Chondrocyte (in vitro differentiated cells): ENCODE results near the gene MTURN. TPM values are rescaled to one million over a fixed set of nuclear protein-coding genes. Genes with fewer than 3 reads are reported as not detected.

Experiments
- DNase-seq: peaks from one replicate; pipeline ENCODE4 v3.0.0; 2021; ENCODE audit warnings: mixed read lengths, low spot score
- H3K27ac Mint-ChIP-seq: one replicate; pipeline ENCODE4 v1.8.0; 2021; ENCODE audit warnings: mild to moderate bottlenecking, moderate library complexity, mixed read lengths; ENCODE audit not compliant: unreplicated experiment
- H3K27me3 Mint-ChIP-seq: 2 replicates; pipeline ENCODE4 v1.8.0; 2021; ENCODE audit warnings: low read depth, mixed read lengths
- H3K36me3 Mint-ChIP-seq: 2 replicates; pipeline ENCODE4 v1.8.0; 2021; ENCODE audit warnings: low read depth, mixed read lengths
- H3K4me1 Mint-ChIP-seq: 2 replicates; pipeline ENCODE4 v1.8.0; 2021; ENCODE audit warnings: low read depth, mild to moderate bottlenecking, mixed read lengths
- H3K4me3 Mint-ChIP-seq: one replicate; pipeline ENCODE4 v1.8.0; 2021; ENCODE audit warnings: mild to moderate bottlenecking, moderate library complexity, mixed read lengths; ENCODE audit not compliant: unreplicated experiment
- H3K9me3 Mint-ChIP-seq: 2 replicates; pipeline ENCODE4 v1.8.0; 2021; ENCODE audit warnings: low read depth, mixed read lengths
- total RNA-seq: library from RNA; stranded (reverse); gene quantifications from 3 replicates; pipeline ENCODE4 v1.2.1, GENCODE V29; 2021
- TF ChIP-seq, protein P1 (sequence below): fragments of 200-600 bp; sonication (generic); IDR thresholded peaks from 2 replicates; pipeline ENCODE4 v1.5.0; 2021; ENCODE audit warnings: antibody characterized with exemption, mild to moderate bottlenecking, moderate library complexity

Gene MTURN
- total RNA-seq, 1 donor from 2014 or later = 15.7 TPM

DNA sequence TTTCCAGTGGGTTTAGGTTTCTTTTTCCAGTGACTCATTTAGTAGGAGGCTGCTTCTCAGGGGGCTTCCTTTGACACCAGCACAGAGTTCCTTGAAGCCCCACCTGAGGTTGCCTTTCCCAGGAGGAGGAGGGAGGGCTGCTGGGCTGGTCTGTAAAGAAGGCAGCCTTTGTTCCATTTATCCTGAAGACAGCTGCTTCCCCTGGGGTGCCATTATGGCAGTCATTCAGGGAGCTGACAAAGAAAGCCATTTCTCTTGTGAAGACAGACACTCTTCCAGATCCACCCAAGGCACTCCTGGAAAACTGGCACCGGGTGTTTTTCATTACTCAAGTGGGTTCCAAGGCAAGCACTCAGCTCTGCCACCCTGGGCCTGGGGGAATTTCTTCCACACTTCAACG lies 54.0 kb downstream of the MTURN start:
- TF ChIP-seq, protein P1, sequence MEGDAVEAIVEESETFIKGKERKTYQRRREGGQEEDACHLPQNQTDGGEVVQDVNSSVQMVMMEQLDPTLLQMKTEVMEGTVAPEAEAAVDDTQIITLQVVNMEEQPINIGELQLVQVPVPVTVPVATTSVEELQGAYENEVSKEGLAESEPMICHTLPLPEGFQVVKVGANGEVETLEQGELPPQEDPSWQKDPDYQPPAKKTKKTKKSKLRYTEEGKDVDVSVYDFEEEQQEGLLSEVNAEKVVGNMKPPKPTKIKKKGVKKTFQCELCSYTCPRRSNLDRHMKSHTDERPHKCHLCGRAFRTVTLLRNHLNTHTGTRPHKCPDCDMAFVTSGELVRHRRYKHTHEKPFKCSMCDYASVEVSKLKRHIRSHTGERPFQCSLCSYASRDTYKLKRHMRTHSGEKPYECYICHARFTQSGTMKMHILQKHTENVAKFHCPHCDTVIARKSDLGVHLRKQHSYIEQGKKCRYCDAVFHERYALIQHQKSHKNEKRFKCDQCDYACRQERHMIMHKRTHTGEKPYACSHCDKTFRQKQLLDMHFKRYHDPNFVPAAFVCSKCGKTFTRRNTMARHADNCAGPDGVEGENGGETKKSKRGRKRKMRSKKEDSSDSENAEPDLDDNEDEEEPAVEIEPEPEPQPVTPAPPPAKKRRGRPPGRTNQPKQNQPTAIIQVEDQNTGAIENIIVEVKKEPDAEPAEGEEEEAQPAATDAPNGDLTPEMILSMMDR = no peak
- H3K27ac Mint-ChIP-seq = no peak overlapping the region
- no peak for DNase-seq
- H3K36me3 Mint-ChIP-seq = peaks cover 2% of the 10 kb centered on the region
- H3K4me3 Mint-ChIP-seq = no peak overlapping the region
- no peaks in the 10 kb centered on the region for H3K27me3 Mint-ChIP-seq
- H3K4me1 Mint-ChIP-seq = peaks cover 4% of the 10 kb centered on the region
- H3K9me3 Mint-ChIP-seq = no peaks in the 10 kb centered on the region

DNA sequence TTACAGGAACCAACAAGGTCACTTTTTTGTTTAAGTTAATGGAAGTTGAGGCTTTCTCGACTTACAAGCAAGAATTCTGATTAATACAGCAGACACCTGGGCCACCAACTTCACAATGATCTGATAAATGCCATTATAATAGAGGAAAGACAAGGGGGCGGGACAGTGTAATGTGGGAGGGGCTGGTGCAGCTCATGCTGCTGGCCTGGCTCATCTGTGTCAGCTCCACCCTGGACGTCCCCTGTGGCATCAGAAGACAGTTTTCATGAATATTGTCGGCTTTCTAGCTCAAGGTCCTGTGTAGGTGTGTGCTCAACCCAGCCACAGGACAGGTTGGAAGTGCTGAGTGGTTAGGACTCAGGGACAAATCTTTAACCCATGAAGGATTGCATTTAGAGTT lies 57.0 kb downstream of the MTURN start:
- Mint-ChIP-seq H3K4me3 (no peak overlapping the region), H3K27me3 (no peaks in the 10 kb centered on the region), H3K36me3 (peaks cover 12% of the 10 kb centered on the region), H3K27ac (no peak overlapping the region), H3K4me1 (no peaks in the 10 kb centered on the region), H3K9me3 (peaks cover 18% of the 10 kb centered on the region)
- TF ChIP-seq, protein P1 = no peak
- DNase-seq = no peak

DNA sequence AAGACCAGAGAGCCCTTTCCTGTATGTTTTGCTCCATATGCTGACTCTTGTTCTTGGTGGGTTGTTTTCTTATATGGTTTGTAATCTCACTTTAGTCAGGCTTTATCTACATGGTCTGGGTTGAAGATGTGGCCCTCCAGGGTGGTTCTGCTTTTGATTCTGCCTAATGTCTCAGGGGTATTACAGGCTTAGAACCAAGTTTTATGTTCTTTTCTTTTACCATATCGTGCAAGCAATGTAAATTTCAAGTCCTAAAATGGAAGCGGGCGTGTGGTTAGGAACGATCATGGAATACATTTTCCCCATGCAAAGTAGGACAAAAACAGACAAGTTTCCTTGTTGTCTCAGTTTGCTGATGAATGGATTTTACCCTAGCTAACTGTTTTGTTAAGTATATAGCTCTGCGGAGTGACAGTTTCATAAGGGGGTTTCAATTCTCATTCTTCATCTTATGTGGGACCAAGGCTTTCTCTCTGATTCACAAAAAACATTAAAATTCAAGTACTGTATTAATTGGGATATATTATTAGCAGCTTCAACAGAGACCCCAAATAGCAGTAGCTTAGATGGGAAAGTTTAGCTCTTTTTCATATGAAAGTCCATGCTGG lies 58.7 kb downstream of the MTURN start:
- DNase-seq = no peak
- no peak overlapping the region for H3K4me3 Mint-ChIP-seq
- no peaks in the 10 kb centered on the region for H3K27me3 Mint-ChIP-seq
- no peaks in the 10 kb centered on the region for H3K4me1 Mint-ChIP-seq
- H3K9me3 Mint-ChIP-seq = peaks cover 23% of the 10 kb centered on the region
- H3K27ac Mint-ChIP-seq = no peak overlapping the region
- peaks cover 14% of the 10 kb centered on the region for H3K36me3 Mint-ChIP-seq
- TF ChIP-seq, protein P1 = no peak

DNA sequence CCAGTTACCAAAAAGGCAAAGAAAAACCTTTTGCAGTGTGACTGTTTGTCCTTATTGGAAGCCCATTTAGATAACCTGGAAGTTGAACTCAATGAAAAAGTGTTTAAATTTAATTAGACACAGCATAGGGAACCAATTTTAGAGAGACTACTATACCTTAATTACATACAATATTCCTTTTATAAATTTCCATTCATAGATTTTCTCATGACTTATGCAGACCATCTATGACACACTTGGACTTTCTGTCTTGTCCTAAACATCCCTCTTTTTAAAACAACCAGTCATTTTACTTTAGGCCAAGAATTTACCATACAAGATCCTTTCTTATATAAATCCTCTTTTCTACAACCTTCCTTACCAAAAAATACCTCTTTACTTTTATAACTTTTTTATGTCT lies 61.6 kb downstream of the MTURN start:
- H3K27me3 Mint-ChIP-seq = no peaks in the 10 kb centered on the region
- peaks cover 14% of the 10 kb centered on the region for H3K36me3 Mint-ChIP-seq
- no peak overlapping the region for H3K4me3 Mint-ChIP-seq
- TF ChIP-seq, protein P1 = no peak
- DNase-seq = no peak
- H3K4me1 Mint-ChIP-seq = no peaks in the 10 kb centered on the region
- no peak overlapping the region for H3K27ac Mint-ChIP-seq
- H3K9me3 Mint-ChIP-seq = peaks cover 23% of the 10 kb centered on the region

DNA sequence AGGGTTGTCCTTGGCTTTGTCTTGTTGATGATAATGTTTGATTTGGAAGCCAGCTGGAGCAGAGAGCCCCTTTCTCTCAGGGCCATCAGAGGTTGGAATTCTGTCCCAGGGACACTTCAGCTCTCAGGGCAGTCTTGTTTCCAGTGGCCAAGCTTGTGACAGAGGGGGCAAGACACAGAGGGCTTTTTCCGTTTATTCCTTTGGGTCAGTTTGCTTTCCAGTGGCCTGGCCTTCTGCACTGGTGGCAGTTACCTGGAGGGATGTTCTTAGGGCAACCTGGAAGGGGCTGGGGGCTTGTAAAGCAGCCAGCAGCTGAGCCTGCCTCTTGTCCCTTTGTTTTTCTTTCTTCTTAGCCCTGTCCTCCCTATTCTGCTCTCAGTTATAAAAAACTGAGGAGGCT lies 62.7 kb downstream of the MTURN start:
- Mint-ChIP-seq H3K36me3 (peaks cover 14% of the 10 kb centered on the region), H3K4me3 (no peak overlapping the region), H3K27ac (no peak overlapping the region), H3K4me1 (no peaks in the 10 kb centered on the region), H3K9me3 (peaks cover 23% of the 10 kb centered on the region), H3K27me3 (no peaks in the 10 kb centered on the region)
- TF ChIP-seq, protein P1 = no peak
- no peak for DNase-seq
